DOHH2 (cell line): ENCODE results near the gene TNNC2.

Experiments
- H3F3A ChIP-seq: fragments of 200-600 bp; sonication (generic), shearing (Covaris generic); 2 replicates; pipeline ENCODE4 v1.6.0; 2016; ENCODE audit warnings: antibody characterized with exemption, mild to moderate bottlenecking; ENCODE audit not compliant: control insufficient read depth, insufficient read depth
- H3K27ac ChIP-seq: fragments of 200-600 bp; sonication (generic); 2 replicates; pipeline ENCODE4 v1.5.1; 2014; ENCODE audit warnings: low read depth, mild to moderate bottlenecking, low read length, moderate library complexity
- H3K27me3 ChIP-seq: fragments of 200-600 bp; sonication (generic); 2 replicates; pipeline ENCODE4 v1.6.1; 2014; ENCODE audit warnings: mild to moderate bottlenecking, low read length, mixed read lengths; ENCODE audit not compliant: control insufficient read depth
- H3K36me3 ChIP-seq: fragments of 200-600 bp; sonication (generic); 2 replicates; pipeline ENCODE4 v1.6.1; 2014; ENCODE audit warnings: mild to moderate bottlenecking, low read length, moderate library complexity, mixed read lengths; ENCODE audit not compliant: control insufficient read depth
- H3K4me1 ChIP-seq: fragments of 200-600 bp; sonication (generic); 2 replicates; pipeline ENCODE4 v1.6.1; 2014; ENCODE audit warnings: mild to moderate bottlenecking, low read length, mixed read lengths; ENCODE audit not compliant: control insufficient read depth
- H3K4me2 ChIP-seq: fragments of 200-600 bp; sonication (generic); 2 replicates; pipeline ENCODE4 v1.6.0; 2014; ENCODE audit warnings: mild to moderate bottlenecking, low read length, moderate library complexity
- H3K4me3 ChIP-seq: fragments of 200-600 bp; sonication (generic); 2 replicates; pipeline ENCODE4 v1.5.1; 2014; ENCODE audit warnings: mild to moderate bottlenecking, low read length, mixed read lengths
- H3K79me2 ChIP-seq: fragments of 200-600 bp; sonication (generic); 2 replicates; pipeline ENCODE4 v1.6.1; 2014; ENCODE audit warnings: mild to moderate bottlenecking, low read length, mixed read lengths; ENCODE audit not compliant: control insufficient read depth
- H3K9me2 ChIP-seq: fragments of 200-600 bp; sonication (generic); replicated peaks from 2 replicates; pipeline ENCODE4 v1.6.1; 2014; ENCODE audit warnings: mild to moderate bottlenecking, low read length, mixed read lengths; ENCODE audit not compliant: control insufficient read depth
- H3K9me3 ChIP-seq: fragments of 200-600 bp; sonication (generic); 2 replicates; pipeline ENCODE4 v1.6.1; 2014; ENCODE audit warnings: antibody characterized with exemption, low read length, mixed read lengths; ENCODE audit not compliant: control insufficient read depth, insufficient read depth
- H4K20me1 ChIP-seq: fragments of 200-600 bp; sonication (generic); 2 replicates; pipeline ENCODE4 v1.6.0; 2014; ENCODE audit warnings: low read depth, mild to moderate bottlenecking, antibody characterized with exemption, low read length, moderate library complexity; ENCODE audit not compliant: control insufficient read depth, insufficient read depth
- CTCF ChIP-seq: fragments of 200-600 bp; sonication (generic); IDR thresholded peaks from one replicate; pipeline ENCODE4 v1.5.1; 2014; ENCODE audit warnings: antibody characterized with exemption, mild to moderate bottlenecking, low read depth, low read length; ENCODE audit not compliant: poor library complexity, severe bottlenecking
- EZH2phosphoT487 ChIP-seq: fragments of 200-600 bp; sonication (generic); IDR thresholded peaks from 2 replicates; pipeline ENCODE4 v1.6.1; 2017; ENCODE audit warnings: borderline replicate concordance, mild to moderate bottlenecking, antibody characterized with exemption, low read length, moderate library complexity, mixed read lengths

The TNNC2 gene

DNA sequence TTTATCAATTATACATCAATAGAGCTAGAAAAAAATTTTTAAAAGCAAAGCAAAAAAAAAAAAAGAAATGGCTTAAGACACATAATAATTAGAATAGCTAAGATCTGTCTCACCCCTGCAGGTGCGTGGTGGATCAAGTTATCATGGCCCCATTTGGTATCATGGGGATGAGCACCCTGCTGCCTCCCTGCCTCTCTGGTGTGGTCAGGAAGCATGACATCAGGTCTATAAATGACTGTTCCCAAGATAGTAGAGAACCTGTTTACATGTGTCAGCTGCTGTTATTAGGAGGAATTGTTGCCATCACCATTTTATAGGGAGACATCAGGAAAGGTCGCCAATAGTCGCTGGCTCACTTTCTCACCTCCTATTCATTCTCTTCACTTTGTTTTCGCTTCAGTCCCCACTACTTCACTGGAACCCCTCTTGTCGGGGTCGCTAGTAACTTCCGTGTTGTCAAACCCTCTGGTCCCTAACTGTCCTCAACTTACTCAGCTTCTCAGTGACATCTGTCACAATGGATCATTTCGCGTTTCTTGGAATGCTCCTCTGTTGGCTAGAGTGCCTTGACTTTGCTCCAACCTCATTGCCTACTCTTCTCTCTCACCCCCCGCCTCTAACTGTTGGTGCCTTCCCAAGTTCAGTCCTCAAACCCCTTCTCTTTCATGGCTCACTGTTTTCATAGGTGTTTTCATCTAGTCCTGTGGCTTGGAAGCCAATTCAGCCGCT, 30.6 kb downstream of the TNNC2 start:
- Histone ChIP-seq H3K4me3 (no peak overlapping the region), H3K4me2 (no peak overlapping the region)
- no peak for TF ChIP-seq CTCF
- TF ChIP-seq EZH2phosphoT487, result no peak

DNA sequence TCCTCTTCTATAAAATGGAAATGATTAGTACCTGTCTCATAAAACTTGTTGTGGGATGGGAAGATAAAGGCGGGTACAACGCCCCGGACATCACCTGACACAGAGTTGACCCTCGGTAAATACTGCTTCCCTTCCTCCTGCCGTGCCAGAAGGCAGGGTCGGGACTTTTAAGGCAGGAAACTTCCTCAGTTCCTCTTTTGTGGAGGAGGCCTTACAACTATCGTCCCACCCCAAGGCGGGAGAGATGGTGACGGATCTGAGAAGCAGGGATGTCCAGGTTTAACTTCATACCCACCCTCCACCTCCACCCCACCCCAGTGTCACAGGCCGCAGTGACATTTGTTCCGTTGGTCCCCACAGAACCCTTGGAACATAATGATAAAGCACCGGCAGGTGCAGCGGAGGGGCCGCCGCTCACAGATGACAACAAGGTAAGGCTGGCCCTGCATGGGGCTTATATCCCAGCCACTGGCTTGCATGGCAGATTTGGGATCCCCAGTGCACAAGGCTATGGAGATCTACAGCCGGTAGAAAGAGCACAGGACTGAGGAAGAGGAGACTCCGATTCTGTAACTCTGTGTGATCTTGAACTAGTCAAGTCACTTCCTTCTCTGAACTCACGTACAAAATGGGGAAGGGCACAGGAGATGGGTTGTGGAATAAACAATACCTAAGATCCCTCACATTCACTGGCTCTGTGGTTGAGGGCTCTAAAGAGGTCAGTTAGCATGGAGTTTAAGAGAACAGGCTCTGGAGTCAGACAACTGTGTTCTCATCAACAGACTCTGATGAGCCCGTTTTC, 34.6 kb downstream of the TNNC2 start:
- no peak for TF ChIP-seq CTCF
- no peak for TF ChIP-seq EZH2phosphoT487
- H3K4me3 ChIP-seq, result peak overlapping the region; percentile 99
- peak overlapping the region; percentile 44 for H3K27ac ChIP-seq
- H3K4me1 ChIP-seq, result peaks cover 22% of the 10 kb centered on the region
- no peaks in the 10 kb centered on the region for H3F3A ChIP-seq
- no peaks in the 10 kb centered on the region for H3K9me3 ChIP-seq
- H3K79me2 ChIP-seq, result peaks cover 13% of the 10 kb centered on the region
- peak overlapping the region; percentile 89 for H3K4me2 ChIP-seq
- H3K27me3 ChIP-seq, result peaks cover 6% of the 10 kb centered on the region
- H3K9me2 ChIP-seq, result no peaks in the 10 kb centered on the region
- H4K20me1 ChIP-seq, result no peaks in the 10 kb centered on the region
- H3K36me3 ChIP-seq, result peaks cover 37% of the 10 kb centered on the region

More for the DNA sequence above, 30.6 kb downstream of the TNNC2 start:
- H3K27me3 ChIP-seq, result no peaks in the 10 kb centered on the region
- no peaks in the 10 kb centered on the region for H3K9me2 ChIP-seq
- H3K27ac ChIP-seq, result no peak overlapping the region
- peaks cover 6% of the 10 kb centered on the region for H3F3A ChIP-seq
- peaks cover 13% of the 10 kb centered on the region for H3K79me2 ChIP-seq
- H4K20me1 ChIP-seq, result no peaks in the 10 kb centered on the region
- H3K36me3 ChIP-seq, result peaks cover 49% of the 10 kb centered on the region
- peaks cover 13% of the 10 kb centered on the region for H3K4me1 ChIP-seq
- H3K9me3 ChIP-seq, result no peaks in the 10 kb centered on the region

DNA sequence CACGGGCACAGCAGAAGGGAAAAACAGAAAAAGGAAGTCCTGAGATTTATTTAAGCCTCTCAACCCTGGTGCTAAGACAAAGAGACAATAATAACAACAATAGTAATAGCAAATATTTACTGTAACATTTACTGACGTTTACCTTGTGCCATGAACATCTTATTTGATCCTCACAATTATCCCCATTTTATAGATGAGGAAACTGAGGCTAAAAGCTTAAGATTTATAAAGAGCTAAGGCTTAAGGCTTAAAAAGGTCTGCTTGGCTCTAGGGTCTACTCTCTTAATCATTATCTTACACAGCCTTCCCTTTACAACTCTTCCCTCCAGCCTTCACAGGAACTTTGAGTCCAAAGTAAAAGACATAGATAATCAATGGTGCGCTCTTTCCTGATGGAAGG, 38.8 kb downstream of the TNNC2 start:
- Histone ChIP-seq H3K4me2 (no peak overlapping the region), H3K79me2 (peaks cover 13% of the 10 kb centered on the region), H3K27me3 (peaks cover 22% of the 10 kb centered on the region), H3K9me3 (no peaks in the 10 kb centered on the region), H3K4me3 (no peak overlapping the region), H3K27ac (no peak overlapping the region), H3F3A (no peaks in the 10 kb centered on the region), H3K4me1 (peaks cover 33% of the 10 kb centered on the region), H4K20me1 (no peaks in the 10 kb centered on the region), H3K36me3 (peaks cover 7% of the 10 kb centered on the region), H3K9me2 (no peaks in the 10 kb centered on the region)
- TF ChIP-seq CTCF, result no peak
- no peak for TF ChIP-seq EZH2phosphoT487
